Gastrocnemius medialis (tissue), 4 donors: Measurements from ENCODE around the gene AAK1.

Source experiments
- CTCF ChIP-seq, 5 experiments: fragments of 450-650 bp in 3 of 5; fragments of 200-600 bp in 2 of 5; sonication (generic) in 2 of 5; IDR thresholded peaks in 4 of 5; conservative IDR thresholded peaks in 1 of 5; 1 replicate in 4 of 5; 2 replicates in 1 of 5; pipeline ENCODE4 v1.5.1; 2016 to 2019; ENCODE audit warnings: antibody characterized with exemption in 5 of 5, mild to moderate bottlenecking in 3 of 5, moderate library complexity in 3 of 5
- POLR2A ChIP-seq, 2 donors: fragments of 450-650 bp; IDR thresholded peaks; one replicate each; pipeline ENCODE4 v1.6.1; 2017; ENCODE audit warnings: antibody characterized with exemption in 2 of 2, mild to moderate bottlenecking in 2 of 2, moderate library complexity in 2 of 2

- TF ChIP-seq CTCF (IDR thresholded peaks at IDR 0.05 in 4 of 5, conservative IDR thresholded peaks at IDR 0.05 in 1 of 5) (no peak), POLR2A (IDR thresholded peaks at IDR 0.05) (no peak)
These were observed 43.3 kb upstream of the AAK1 start for GRCh38 chr2:69686813-69687212.
